H7 (cell line): ENCODE data around the gene ATP8B4. TPM values are rescaled to one million over a fixed set of nuclear protein-coding genes. Genes with fewer than 3 reads are reported as not detected.
"Not testable (repeated sequence)": the region's sequence is repeated elsewhere in the genome, so short reads cannot be mapped to it uniquely, and the experiment has no call there.

Experiments used
- DNase-seq: peaks from one replicate; pipeline ENCODE4 v3.0.0; 2012
- H3K27me3 ChIP-seq: 2 replicates; pipeline ENCODE4 v1.6.0; 2011; ENCODE audit warnings: mild to moderate bottlenecking, low read length; ENCODE audit not compliant: control insufficient read depth, insufficient read depth
- H3K36me3 ChIP-seq: replicated peaks from 2 replicates; pipeline ENCODE4 v1.5.1; 2011; ENCODE audit warnings: low read length; ENCODE audit not compliant: control insufficient read depth, insufficient read depth
- H3K4me3 ChIP-seq: 2 replicates; pipeline ENCODE4 v1.5.1; 2011; ENCODE audit warnings: low read depth, mild to moderate bottlenecking, control low read depth, low read length, moderate library complexity; ENCODE audit not compliant: insufficient read depth
- total RNA-seq: library from RNA; depleted of rRNA; stranded (reverse); fragments of >200 nt; shearing (Covaris generic); gene quantifications from 2 replicates; pipeline ENCODE4 v1.2.3, GENCODE V29; 2014

ATP8B4 gene
- total RNA-seq, 1 experiment from 2014 or later: not detected

DNA sequence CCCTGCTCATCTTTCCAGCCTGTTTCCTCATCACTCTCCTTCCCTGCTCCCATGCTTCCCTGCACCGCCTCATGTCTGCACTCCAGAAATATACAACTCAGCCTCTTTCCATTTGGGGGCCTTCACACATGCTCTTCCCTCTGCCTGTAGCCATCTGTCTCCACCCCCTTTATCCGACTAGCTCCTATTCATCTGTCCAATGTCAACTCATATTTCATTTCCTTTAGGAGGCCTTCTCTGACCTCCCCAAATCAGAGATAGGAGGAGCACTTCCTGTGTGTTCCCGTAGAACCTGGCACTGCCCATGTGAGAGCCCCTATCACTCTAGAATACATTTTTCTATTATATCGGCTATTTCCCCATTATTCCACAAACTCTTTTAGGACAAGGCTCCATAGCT lies 10.6 kb downstream of the ATP8B4 start:
- no peaks in the 10 kb centered on the region for H3K36me3 ChIP-seq
- DNase-seq: no peak

DNA sequence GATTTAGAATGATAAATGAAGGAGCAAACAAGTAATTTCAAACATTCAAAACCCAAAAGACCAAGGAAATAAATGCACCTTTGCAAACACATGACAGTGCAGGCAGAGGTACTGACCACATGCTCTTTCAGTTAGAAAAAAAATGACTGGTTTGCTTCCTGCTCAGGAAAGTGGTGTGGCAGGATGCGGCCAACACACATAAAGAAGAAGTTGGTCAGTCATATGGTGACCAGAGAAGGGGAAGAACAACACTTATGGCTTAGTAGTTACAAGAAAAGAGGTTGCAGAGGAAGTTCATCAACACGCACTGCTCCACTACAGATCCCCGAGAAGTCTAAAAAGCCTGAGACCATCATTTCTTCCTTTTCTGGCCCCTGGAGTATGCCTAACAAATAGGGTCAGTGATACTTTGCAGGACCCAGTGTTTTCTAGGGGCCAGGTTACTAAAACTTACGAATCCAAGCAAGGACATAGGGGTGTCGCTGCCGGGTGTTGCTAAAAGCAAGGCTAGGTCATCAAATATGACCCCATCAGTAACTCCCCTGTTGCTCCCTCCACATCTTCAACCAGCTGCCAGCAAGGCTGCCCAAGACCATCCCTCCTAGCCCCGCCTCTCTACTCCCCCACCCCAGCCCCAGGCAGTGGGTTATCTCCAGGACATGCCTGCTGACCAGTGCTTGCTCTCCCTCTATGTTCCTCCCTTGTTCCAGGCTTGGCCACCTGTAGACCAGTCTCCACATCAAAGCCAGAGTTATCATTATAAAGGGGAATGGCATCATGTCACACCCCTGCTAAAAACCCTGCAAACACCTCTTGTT lies 11.2 kb downstream of the ATP8B4 start:
- Histone ChIP-seq H3K4me3 (no peak overlapping the region), H3K27me3 (no peaks in the 10 kb centered on the region), H3K36me3 (no peaks in the 10 kb centered on the region)
- no peak for DNase-seq

More for the DNA sequence above, 10.6 kb downstream of the ATP8B4 start:
- Histone ChIP-seq H3K4me3 (no peak overlapping the region), H3K27me3 (no peaks in the 10 kb centered on the region)

DNA sequence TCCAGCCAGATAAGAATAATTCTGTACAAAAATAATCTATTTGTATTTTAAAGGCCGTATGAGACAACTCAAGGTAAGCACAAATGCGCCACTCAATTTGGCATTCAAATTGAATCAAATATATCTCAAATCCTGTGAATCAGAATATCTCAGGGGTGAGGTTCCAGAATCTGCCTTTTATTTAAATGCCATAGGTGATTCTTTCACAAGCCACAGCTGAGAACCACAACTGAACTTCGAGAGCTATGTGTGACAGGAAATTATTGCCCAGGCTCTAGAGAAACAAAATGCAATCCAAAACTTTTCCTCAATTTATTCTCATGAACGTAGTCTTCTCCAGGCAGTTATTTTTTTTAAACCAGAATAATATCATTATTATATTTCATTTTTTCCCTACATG lies 11.9 kb downstream of the ATP8B4 start:
- no peaks in the 10 kb centered on the region for H3K27me3 ChIP-seq
- no peaks in the 10 kb centered on the region for H3K36me3 ChIP-seq
- DNase-seq: no peak
- no peak overlapping the region for H3K4me3 ChIP-seq

DNA sequence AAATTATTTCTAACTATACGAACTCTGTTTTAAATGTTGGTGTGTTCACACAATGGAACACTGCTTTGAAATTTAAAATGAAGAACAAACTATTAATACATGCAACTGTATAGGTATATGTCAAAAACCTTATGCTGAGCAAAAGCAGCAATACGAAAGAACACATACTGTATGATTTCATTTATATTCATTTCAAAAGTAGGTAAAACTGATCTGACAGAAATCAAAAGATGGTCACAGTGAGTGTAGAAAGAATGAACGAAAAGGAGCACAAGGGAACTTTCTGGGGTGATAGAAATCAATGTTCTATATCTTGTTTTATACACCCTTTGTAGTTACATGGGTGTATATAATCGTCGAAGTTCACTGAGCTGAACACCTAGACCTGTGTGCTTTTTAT lies 12.6 kb downstream of the ATP8B4 start:
- DNase-seq: no peak
- no peak overlapping the region for H3K4me3 ChIP-seq
- no peaks in the 10 kb centered on the region for H3K27me3 ChIP-seq
- H3K36me3 ChIP-seq: no peaks in the 10 kb centered on the region

DNA sequence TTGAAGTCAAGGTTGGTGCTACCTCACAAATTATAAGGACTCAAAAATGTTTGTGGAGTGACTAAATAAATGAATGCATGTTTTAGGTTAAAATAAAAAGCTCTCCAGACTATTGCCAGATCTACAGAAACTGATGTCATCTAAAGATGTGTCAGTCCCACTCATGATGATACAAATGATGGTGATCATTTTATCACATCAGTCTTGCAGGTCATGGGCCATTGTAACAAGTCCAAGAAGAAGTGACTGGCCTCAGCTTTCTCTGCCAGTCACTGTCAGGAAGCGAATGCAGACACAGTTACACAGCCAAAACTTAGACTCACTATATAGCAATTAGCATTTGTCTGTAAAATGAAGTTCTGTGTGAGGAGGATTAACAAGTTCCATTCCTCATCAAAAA lies 18.5 kb downstream of the ATP8B4 start:
- H3K36me3 ChIP-seq: no peaks in the 10 kb centered on the region
- no peaks in the 10 kb centered on the region for H3K27me3 ChIP-seq
- no peak for DNase-seq
- H3K4me3 ChIP-seq: no peak overlapping the region

DNA sequence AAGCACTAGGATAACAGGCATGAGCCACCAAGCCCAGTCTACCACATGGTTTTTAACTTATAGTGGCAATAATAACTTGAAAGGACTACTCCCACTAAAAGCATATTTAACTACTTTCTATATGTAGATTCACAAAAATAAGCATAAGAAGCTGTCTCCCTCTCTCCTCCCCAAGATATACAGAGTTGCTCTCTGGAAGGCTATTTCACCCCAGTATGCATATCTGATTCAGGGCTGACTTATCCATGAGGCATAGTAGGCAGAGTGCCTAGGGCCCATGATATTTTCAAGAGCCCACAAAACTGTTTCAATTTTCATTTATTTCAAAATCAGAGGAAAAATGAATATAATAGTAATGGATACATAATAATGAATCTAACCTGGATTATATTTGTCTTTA lies 20.5 kb downstream of the ATP8B4 start:
- no peak for DNase-seq
- H3K4me3 ChIP-seq: no peak overlapping the region
- no peaks in the 10 kb centered on the region for H3K36me3 ChIP-seq
- H3K27me3 ChIP-seq: no peaks in the 10 kb centered on the region

DNA sequence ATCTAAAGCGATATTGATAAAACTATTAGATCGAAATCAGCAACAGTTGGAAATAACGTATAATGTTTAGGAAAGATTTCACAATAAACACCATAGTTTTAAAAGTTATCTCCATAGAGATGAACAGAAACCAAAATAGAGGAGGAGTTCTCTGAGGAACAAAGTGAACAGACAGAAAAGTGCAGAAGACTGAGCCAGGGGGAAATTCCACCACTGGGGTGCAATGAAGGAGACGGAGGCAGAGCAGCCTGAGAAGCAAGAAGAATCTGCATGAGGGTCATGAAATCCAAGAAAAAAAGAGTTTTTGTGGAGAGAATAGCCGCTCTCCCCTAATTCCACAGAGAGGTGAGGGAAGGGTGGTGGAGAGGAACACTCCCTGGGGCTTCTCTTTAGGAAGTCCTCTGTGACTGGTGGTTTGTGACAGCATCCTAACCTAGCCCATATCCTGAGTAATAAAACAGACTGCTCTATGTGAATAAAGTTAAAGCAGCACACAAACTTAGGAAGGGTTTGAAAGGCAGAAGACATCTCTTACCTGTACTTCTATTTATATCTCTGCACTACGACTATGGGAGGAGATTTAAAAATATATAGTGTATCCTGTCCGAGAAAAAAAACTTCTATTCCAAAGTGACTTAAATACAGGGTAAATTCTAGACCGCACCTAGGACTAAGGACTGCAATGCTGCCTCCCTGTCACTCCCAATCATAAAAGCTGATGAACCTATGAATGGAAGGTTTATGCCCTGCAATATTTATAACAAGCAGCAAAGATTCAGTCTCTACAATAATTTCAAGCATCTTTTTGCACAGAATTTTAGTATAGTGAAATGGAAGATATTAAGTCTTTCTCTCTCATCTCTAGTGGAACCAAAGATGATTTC lies 22.9 kb downstream of the ATP8B4 start:
- Histone ChIP-seq H3K36me3 (no peaks in the 10 kb centered on the region), H3K27me3 (no peaks in the 10 kb centered on the region), H3K4me3 (no peak overlapping the region)
- no peak for DNase-seq

DNA sequence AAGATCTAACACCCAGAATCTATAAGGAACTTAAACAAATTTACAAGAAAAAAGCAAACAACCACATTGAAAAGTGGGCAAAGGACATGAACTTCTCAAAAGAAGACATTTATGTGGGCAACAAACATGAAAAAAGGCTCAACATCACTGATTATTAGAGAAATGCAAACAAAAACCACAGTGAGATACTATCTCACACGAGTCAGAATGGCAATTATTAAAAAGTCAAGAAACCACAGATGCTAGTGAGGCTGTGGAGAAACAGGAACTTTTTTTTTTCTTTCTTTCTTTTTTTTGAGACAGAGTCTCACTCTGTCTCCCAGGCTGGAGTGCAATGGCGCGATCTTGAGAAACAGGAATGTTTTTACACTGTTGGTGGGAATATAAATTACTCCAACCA lies 29.6 kb downstream of the ATP8B4 start:
- H3K4me3 ChIP-seq, DNase-seq, H3K36me3 ChIP-seq, H3K27me3 ChIP-seq: not testable (repeated sequence)

DNA sequence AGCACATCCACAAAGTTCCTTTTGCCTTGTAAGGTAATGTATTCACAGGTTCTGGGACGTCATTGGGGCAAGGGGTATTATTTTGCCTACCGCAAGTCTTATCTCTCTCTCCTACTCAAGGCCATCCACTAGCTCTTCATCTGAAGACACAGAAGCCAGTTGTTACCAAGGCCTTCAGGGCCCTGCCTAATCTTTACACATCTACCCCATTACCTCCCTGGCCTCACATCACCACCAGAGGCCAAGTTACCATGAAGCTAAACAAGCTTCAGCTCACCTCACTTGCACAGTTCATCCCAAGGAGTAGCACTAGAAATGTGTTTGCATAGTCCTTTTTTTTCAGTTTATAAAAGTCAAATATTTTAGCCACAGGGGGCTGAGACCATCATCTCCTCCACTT lies 34.1 kb downstream of the ATP8B4 start:
- DNase-seq: no peak
- Histone ChIP-seq H3K36me3 (no peaks in the 10 kb centered on the region), H3K27me3 (no peaks in the 10 kb centered on the region), H3K4me3 (no peak overlapping the region)

DNA sequence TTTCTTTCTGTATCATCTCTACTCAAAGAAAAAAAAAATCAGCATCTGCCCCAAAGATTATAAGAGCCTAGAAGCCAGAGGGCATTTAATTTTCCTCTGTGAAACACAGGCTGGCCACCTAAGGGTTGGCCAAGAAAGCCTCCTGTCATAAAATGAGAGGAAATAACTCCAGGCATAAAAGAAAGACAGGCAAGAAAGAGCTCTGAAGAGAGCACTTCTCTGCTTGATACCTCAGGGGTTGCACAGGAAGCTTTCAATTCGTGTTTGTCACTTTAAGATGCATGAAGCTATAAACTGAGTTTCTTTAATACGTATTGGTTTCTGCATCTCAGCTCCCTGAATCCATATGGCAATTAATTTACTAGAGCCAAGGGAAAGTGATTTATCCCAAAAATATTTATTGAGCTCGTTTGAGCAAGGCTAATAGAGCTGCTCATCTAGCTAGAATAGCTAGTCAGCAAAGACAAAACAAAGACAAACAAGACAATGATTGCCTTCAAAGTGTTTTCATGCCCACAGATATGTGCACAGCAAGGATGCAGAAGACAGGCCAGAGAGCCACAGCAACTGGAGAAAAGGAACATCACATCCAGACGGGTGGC lies 35.5 kb downstream of the ATP8B4 start:
- no peaks in the 10 kb centered on the region for H3K36me3 ChIP-seq
- DNase-seq: no peak
- no peak overlapping the region for H3K4me3 ChIP-seq
- no peaks in the 10 kb centered on the region for H3K27me3 ChIP-seq

DNA sequence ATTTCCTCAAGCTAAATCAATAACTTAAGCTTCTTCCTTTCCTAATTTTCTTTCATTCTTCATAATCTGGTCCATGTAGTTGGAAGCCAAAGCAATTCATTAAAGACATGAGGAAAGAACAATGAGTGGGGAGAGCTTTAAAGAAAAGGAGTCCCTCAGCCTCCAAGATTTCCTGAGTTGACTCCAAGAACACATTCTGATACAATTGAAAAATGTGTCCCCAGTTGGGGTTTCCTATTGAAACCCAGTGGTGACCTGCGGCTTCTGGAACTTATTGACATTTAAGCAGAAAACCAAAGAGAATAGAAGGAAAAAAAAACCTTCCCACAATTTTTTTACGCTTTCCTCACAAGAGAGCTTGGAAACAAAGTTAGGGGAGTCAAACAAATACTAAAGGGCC lies 37.0 kb downstream of the ATP8B4 start:
- Histone ChIP-seq H3K27me3 (no peaks in the 10 kb centered on the region), H3K4me3 (no peak overlapping the region), H3K36me3 (no peaks in the 10 kb centered on the region)
- no peak for DNase-seq

DNA sequence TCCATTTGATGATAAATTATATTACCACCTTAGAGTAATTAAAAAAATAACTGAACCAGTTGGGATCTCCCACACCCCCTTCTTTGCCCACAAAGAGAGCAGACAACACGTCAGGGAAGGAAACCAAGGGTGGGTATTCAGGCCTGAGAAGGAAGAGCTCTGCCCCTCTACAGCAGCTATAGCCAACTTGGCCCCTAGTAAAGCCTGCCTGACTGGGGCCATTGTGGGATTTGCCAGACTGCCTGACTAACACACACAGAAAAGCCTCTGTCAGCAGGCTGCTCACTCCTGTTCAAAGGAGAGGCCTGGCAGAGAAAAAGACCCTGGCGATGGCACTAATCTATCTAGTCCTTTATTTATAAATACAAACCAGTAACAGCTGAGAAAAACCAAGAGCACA lies 41.4 kb downstream of the ATP8B4 start:
- no peak for DNase-seq
- Histone ChIP-seq H3K4me3 (no peak overlapping the region), H3K27me3 (no peaks in the 10 kb centered on the region), H3K36me3 (no peaks in the 10 kb centered on the region)

DNA sequence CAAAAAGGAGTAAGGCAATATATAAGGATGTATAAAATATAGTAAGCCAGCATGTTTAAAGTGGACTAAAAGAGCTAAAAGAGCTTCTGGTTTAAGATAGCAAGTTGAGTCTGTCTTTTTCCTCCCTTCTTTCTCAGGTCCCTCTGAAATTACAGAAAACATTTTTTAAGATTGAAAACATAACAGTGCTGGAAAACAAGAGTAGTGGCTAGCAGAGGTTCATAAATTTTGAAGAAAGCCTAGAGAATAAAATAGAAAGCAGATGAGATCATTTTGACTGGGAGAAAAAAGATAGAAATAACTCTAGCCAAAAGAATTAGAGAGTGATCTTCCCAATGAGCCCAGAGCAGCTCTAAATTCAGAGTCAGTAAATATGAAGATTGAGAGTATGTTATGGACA lies 41.9 kb downstream of the ATP8B4 start:
- Histone ChIP-seq H3K27me3 (no peaks in the 10 kb centered on the region), H3K4me3 (no peak overlapping the region), H3K36me3 (no peaks in the 10 kb centered on the region)
- no peak for DNase-seq

DNA sequence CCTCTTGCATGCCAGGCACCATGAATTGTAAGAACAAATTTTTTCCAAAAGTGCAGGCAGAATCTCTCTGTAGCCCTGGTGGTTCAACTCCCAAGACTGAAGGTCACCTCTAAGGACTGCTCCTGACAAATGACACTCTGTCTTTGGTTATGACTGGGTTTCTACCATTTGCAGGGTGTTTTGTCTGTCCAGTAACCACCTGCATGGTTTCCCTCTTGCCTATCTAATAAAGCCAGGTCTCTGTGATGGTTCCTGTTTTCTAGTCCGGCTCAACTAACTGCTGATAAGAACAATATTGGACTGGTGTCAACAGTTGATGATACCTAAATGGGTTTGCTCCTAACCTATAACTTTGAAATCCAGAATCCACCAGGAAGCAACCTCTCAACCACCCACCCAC lies 43.7 kb downstream of the ATP8B4 start:
- DNase-seq: no peak
- Histone ChIP-seq H3K4me3 (no peak overlapping the region), H3K36me3 (no peaks in the 10 kb centered on the region), H3K27me3 (no peaks in the 10 kb centered on the region)
